Neural progenitor cell (in vitro differentiated cells): ENCODE data around the gene STRA6. TPM values are rescaled to one million over a fixed set of nuclear protein-coding genes. Genes with fewer than 3 reads are reported as not detected.
A peak's percentile ranks its signal among the peaks of the same experiment; 100 is the strongest.

ENCODE experiments used
- DNase-seq: peaks from one replicate; pipeline ENCODE4 v3.0.0-alpha.2; 2016; ENCODE audit warnings: low spot score
- H2AFZ ChIP-seq: fragments of 200-600 bp; sonication (generic); replicated peaks from 2 replicates; pipeline ENCODE4 v1.6.1; 2016; ENCODE audit warnings: antibody characterized with exemption
- H3F3A ChIP-seq: fragments of 200-600 bp; sonication (generic); 2 replicates; pipeline ENCODE4 v1.6.1; 2016; ENCODE audit warnings: antibody characterized with exemption, low read depth
- H3K27ac ChIP-seq: fragments of 200-600 bp; sonication (generic); 2 replicates; pipeline ENCODE4 v1.5.1; 2016; ENCODE audit warnings: mild to moderate bottlenecking
- H3K27me3 ChIP-seq: fragments of 200-600 bp; sonication (generic); 2 replicates; pipeline ENCODE4 v1.6.1; 2016; ENCODE audit warnings: mild to moderate bottlenecking, moderate library complexity
- H3K36me3 ChIP-seq: fragments of 200-600 bp; sonication (generic); 2 replicates; pipeline ENCODE4 v1.5.1; 2016
- H3K4me1 ChIP-seq: fragments of 200-600 bp; sonication (generic); 2 replicates; pipeline ENCODE4 v1.6.1; 2016; ENCODE audit warnings: mixed run types
- H3K4me2 ChIP-seq: fragments of 200-600 bp; sonication (generic); 2 replicates; pipeline ENCODE4 v1.6.1; 2016
- H3K4me3 ChIP-seq: fragments of 200-600 bp; sonication (generic); 2 replicates; pipeline ENCODE4 v1.5.1; 2016
- H3K79me2 ChIP-seq: fragments of 200-600 bp; sonication (generic); 2 replicates; pipeline ENCODE4 v1.6.1; 2016; ENCODE audit warnings: low read depth
- H3K9ac ChIP-seq: fragments of 200-600 bp; sonication (generic); 2 replicates; pipeline ENCODE4 v1.6.1; 2016
- H3K9me3 ChIP-seq: fragments of 200-600 bp; sonication (generic); 2 replicates; pipeline ENCODE4 v1.5.1; 2016; ENCODE audit warnings: low read depth
- H4K20me1 ChIP-seq: fragments of 200-600 bp; sonication (generic); 2 replicates; pipeline ENCODE4 v1.6.1; 2016; ENCODE audit warnings: low read depth
- H3K27ac Mint-ChIP-seq: 3 replicates; pipeline ENCODE4 v1.8.0; 2021; ENCODE audit warnings: mixed read lengths
- H3K27me3 Mint-ChIP-seq: 2 replicates; pipeline ENCODE4 v1.8.0; 2022; ENCODE audit warnings: low read depth, mild to moderate bottlenecking, inconsistent platforms, moderate library complexity, mixed read lengths; ENCODE audit not compliant: insufficient read depth
- H3K36me3 Mint-ChIP-seq: 3 replicates; pipeline ENCODE4 v1.8.0; 2021; ENCODE audit warnings: mixed read lengths
- H3K4me1 Mint-ChIP-seq: 3 replicates; pipeline ENCODE4 v1.8.0; 2021; ENCODE audit warnings: mixed read lengths
- H3K4me3 Mint-ChIP-seq: 3 replicates; pipeline ENCODE4 v1.8.0; 2021; ENCODE audit warnings: mild to moderate bottlenecking, moderate library complexity, mixed read lengths
- H3K9me3 Mint-ChIP-seq: 3 replicates; pipeline ENCODE4 v1.8.0; 2020; ENCODE audit warnings: mixed read lengths
- EZH2 ChIP-seq: fragments of 200-600 bp; sonication (generic); IDR thresholded peaks from 2 replicates; pipeline ENCODE4 v1.6.1; 2017; ENCODE audit warnings: antibody characterized with exemption, mild to moderate bottlenecking, moderate library complexity
- EZH2phosphoT487 ChIP-seq: fragments of 200-600 bp; sonication (generic); IDR thresholded peaks from 2 replicates; pipeline ENCODE4 v1.6.1; 2017; ENCODE audit warnings: antibody characterized with exemption
- small RNA-seq: library from RNA; depleted of rRNA; stranded (forward); fragments of <200 nt; gene quantifications from one replicate; pipeline ENCODE3, GENCODE V24; 2015
- total RNA-seq: library from RNA; depleted of rRNA; stranded (reverse); fragments of >200 nt; gene quantifications from 2 replicates; pipeline ENCODE4 v1.2.3, GENCODE V29; 2015; ENCODE audit warnings: low replicate concordance
- TF ChIP-seq, protein P1 (sequence below): fragments of 200-600 bp; sonication (generic); IDR thresholded peaks from 2 replicates; pipeline ENCODE4 v1.5.1; 2017; ENCODE audit warnings: antibody characterized with exemption, mild to moderate bottlenecking

STRA6 gene
- total RNA-seq, 1 donor from 2014 or later: 3.1 TPM

DNA sequence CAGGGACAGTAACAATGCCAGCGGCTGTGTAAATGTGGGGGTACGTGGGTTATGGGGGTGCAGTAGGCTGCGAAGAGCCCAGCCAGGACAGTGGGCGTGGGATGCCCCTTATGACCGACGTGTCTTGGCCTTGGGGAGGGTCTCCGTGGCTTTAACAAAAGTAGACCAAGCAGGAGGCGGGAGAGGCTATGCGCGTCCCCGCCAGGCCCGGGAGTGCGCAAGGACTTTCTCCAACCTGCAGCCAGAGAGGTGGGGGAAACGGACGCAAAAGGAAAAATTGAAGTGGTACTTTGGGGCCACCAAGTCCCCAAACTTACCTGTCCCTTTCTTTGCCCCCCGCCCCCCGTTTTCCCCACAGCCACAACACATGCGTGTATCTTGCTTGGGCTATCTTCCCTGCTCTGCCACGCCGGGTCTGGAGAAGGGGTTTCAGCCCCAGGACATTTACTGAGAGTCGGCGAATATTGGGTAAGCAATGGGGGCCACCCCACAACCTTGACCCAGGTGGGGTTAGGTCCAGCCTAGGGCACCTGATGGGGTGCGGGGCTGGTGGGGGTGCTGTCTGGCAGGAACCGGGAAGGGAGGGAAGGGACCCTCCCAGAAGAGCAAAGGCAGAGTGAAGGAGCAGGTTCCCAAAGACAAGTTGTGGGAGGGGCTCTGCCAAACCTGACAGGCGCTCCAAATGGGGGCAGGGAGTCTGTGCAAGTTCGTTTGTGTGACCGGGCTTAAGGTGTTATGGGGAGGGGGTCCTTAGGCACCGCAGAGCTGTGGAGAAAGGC is 71.5 kb downstream of the STRA6 start:
- Mint-ChIP-seq H3K36me3 (peaks cover 6% of the 10 kb centered on the region), H3K9me3 (peaks cover 7% of the 10 kb centered on the region), H3K4me3 (peak overlapping the region; percentile 87), H3K4me1 (peaks cover 53% of the 10 kb centered on the region), H3K27ac (no peak overlapping the region), H3K27me3 (peaks cover 74% of the 10 kb centered on the region)
- TF ChIP-seq, protein P1, sequence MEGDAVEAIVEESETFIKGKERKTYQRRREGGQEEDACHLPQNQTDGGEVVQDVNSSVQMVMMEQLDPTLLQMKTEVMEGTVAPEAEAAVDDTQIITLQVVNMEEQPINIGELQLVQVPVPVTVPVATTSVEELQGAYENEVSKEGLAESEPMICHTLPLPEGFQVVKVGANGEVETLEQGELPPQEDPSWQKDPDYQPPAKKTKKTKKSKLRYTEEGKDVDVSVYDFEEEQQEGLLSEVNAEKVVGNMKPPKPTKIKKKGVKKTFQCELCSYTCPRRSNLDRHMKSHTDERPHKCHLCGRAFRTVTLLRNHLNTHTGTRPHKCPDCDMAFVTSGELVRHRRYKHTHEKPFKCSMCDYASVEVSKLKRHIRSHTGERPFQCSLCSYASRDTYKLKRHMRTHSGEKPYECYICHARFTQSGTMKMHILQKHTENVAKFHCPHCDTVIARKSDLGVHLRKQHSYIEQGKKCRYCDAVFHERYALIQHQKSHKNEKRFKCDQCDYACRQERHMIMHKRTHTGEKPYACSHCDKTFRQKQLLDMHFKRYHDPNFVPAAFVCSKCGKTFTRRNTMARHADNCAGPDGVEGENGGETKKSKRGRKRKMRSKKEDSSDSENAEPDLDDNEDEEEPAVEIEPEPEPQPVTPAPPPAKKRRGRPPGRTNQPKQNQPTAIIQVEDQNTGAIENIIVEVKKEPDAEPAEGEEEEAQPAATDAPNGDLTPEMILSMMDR: no peak
- no peak for TF ChIP-seq EZH2phosphoT487
- TF ChIP-seq EZH2: no peak
- Histone ChIP-seq H3K36me3 (no peaks in the 10 kb centered on the region), H3K79me2 (no peaks in the 10 kb centered on the region), H3K9ac (no peak overlapping the region), H3K9me3 (no peaks in the 10 kb centered on the region), H3K4me1 (peaks cover 44% of the 10 kb centered on the region), H3K27ac (no peak overlapping the region), H4K20me1 (peaks cover 53% of the 10 kb centered on the region), H3F3A (peaks cover 30% of the 10 kb centered on the region), H3K4me2 (peak overlapping the region; percentile 80), H3K4me3 (no peak overlapping the region), H3K27me3 (peaks cover 100% of the 10 kb centered on the region), H2AFZ (no peak overlapping the region)
- no peak for DNase-seq

DNA sequence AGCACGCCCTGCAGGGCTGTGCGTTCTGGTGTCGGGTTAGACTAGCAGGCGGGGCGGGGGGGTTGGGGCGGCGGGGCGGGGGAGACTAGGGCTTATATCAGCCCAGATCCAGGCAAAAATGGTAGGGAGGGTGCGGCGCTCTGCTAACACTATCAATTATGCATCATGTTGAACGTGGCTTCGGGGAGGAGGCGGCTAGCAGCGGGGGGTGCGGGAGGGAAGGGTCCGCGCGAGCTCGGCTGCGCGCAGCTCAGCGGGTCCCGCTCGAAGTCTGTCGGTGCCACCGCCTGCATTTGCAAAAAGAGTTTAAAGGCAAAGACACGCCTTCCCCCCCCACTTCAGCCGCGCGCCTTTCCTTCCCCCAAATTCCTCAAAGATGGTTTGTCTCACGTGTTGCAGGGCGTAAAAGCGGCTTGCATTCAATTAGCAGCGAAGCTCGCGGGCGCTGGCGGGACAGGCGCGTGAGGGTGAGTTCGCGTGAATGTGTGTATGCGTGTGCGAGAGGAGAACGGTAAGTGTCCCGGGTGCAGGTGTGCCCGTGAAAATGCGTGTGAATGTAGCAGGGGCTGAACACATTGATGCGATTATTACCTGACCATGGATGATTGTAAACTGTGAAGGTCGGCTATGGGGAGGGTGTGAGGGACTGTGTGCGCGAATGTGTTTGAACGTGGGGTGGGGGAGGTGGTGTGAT is 72.3 kb downstream of the STRA6 start, which contains the start of gene ISLR2:
TSS of gene ISLR2 (plus strand) at position 432 of the 694 bp plus-strand sequence. CDS start 2,169 bp downstream, outside the sequence.
- no peak within 1 kb of the TSS for H3K27ac Mint-ChIP-seq
- H3K4me1 ChIP-seq: peaks cover 36% of the 10 kb centered on the region

DNA sequence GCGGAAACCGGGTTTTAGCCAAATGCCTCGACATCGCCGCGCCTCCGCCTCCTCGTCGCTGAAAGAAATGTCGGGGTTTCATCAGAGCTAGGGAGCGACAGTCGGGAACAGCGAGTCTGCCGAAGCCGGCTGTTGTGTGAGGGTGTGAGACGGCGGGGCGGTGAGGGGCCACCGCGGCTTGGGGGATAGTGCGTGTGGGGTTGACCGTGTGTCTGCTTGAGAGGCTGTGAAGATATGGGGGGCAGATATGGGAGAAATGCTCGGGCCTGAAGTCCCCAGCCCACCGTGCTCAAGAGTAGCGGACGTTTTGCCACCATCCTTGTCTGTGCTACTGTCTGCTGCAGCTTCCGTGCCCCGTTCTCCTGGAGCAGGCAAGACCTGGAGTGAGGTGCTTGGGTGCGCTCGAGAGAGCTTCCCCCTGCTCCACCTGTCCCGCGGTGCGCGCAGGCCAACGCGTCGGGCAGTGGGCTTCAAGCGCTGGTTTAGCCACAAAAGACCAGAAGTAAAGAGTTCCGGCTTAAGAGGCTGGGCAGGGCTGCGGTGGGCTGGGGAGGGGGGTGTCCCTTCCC is 72.9 kb downstream of the STRA6 start:
- peaks cover 30% of the 10 kb centered on the region for H3K4me1 ChIP-seq
- H3K27me3 Mint-ChIP-seq: peaks cover 76% of the 10 kb centered on the region

More for the DNA sequence above, 72.3 kb downstream of the STRA6 start, which contains the start of gene ISLR2:
- Histone ChIP-seq H3K9ac (no peak within 1 kb of the TSS), H4K20me1 (peaks cover 53% of the 10 kb centered on the region), H3K9me3 (no peaks in the 10 kb centered on the region), H3K4me2 (peak within 1 kb of the TSS; percentile 80), H2AFZ (no peak within 1 kb of the TSS), H3K4me3 (peak within 1 kb of the TSS; percentile 43), H3K79me2 (no peaks in the 10 kb centered on the region), H3K27me3 (peaks cover 100% of the 10 kb centered on the region), H3K27ac (no peak within 1 kb of the TSS), H3F3A (peaks cover 23% of the 10 kb centered on the region), H3K36me3 (no peaks in the 10 kb centered on the region)
- peak; percentile 66 for DNase-seq
- peaks cover 54% of the 10 kb centered on the region for H3K4me1 Mint-ChIP-seq
- H3K4me3 Mint-ChIP-seq: peak within 1 kb of the TSS; percentile 87
- TF ChIP-seq, protein P1: no peak
- peak; percentile 54 for TF ChIP-seq EZH2phosphoT487
- TF ChIP-seq EZH2: peak; percentile 72
- H3K36me3 Mint-ChIP-seq: peaks cover 6% of the 10 kb centered on the region
- H3K27me3 Mint-ChIP-seq: peaks cover 77% of the 10 kb centered on the region
- peaks cover 7% of the 10 kb centered on the region for H3K9me3 Mint-ChIP-seq

More for the DNA sequence above, 72.9 kb downstream of the STRA6 start:
- peak; percentile 85 for TF ChIP-seq EZH2phosphoT487
- TF ChIP-seq, protein P1: no peak
- peak; percentile 94 for TF ChIP-seq EZH2
- H3K9me3 ChIP-seq: no peaks in the 10 kb centered on the region
- no peak overlapping the region for H3K27ac ChIP-seq
- peaks cover 6% of the 10 kb centered on the region for H3K36me3 Mint-ChIP-seq
- peaks cover 100% of the 10 kb centered on the region for H3K27me3 ChIP-seq
- H3K27ac Mint-ChIP-seq: no peak overlapping the region
- H3K4me3 Mint-ChIP-seq: peak overlapping the region; percentile 87
- H4K20me1 ChIP-seq: peaks cover 48% of the 10 kb centered on the region
- peak overlapping the region; percentile 43 for H3K4me3 ChIP-seq
- no peak overlapping the region for H3K9ac ChIP-seq
- H3K79me2 ChIP-seq: no peaks in the 10 kb centered on the region
- no peak overlapping the region for H2AFZ ChIP-seq
- peak overlapping the region; percentile 80 for H3K4me2 ChIP-seq
- H3K9me3 Mint-ChIP-seq: peaks cover 7% of the 10 kb centered on the region
- H3K4me1 Mint-ChIP-seq: peaks cover 50% of the 10 kb centered on the region
- peak; percentile 72 for DNase-seq
- peaks cover 17% of the 10 kb centered on the region for H3F3A ChIP-seq
- no peaks in the 10 kb centered on the region for H3K36me3 ChIP-seq

Small RNAs within 50 kb of the gene (small RNA-seq; reads per million reads assigned to genes)
- gene RF00017: not detected

Other genes starting within 250 kb of the STRA6 start
- gene STOML1, start 210.5 kb downstream of the STRA6 start, total RNA-seq: 2.0 and 4.7 TPM in 2 replicates
- gene PML, start 208.1 kb downstream of the STRA6 start, total RNA-seq: 15.3 and 18.0 TPM in 2 replicates
- gene GOLGA6A, start 120.2 kb downstream of the STRA6 start, total RNA-seq: 0.04 and 0.59 TPM in 2 replicates
- not detected in 2 replicates for gene ISLR2, start 72.2 kb downstream of the STRA6 start, total RNA-seq
- 0.68 TPM in 1 of 2 replicates, not detected in the other for gene ISLR, start 29.1 kb downstream of the STRA6 start, total RNA-seq
- gene CCDC33, start 33.5 kb upstream of the STRA6 start, total RNA-seq: 1.9 TPM in 1 of 2 replicates, not detected in the other
- 0.99 and 1.1 TPM in 2 replicates for gene CYP11A1, start 164.9 kb upstream of the STRA6 start, total RNA-seq
- gene SEMA7A, start 231.2 kb upstream of the STRA6 start, total RNA-seq: 3.5 and 11.7 TPM in 2 replicates